Hepatocyte (in vitro differentiated cells): ENCODE results near the gene ADAMTSL1. TPM values are rescaled to one million over a fixed set of nuclear protein-coding genes. Genes with fewer than 3 reads are reported as not detected.

Experiments used
- DNase-seq: peaks from one replicate; pipeline ENCODE4 v3.0.0-alpha.2; 2016; ENCODE audit warnings: low spot score
- H2AFZ ChIP-seq: fragments of 200-600 bp; sonication (generic); 2 replicates; pipeline ENCODE4 v1.6.0; 2016; ENCODE audit warnings: antibody characterized with exemption, mild to moderate bottlenecking
- H3K27ac ChIP-seq: fragments of 200-600 bp; sonication (generic); 2 replicates; pipeline ENCODE4 v1.5.1; 2016; ENCODE audit warnings: mild to moderate bottlenecking
- H3K27me3 ChIP-seq: fragments of 200-600 bp; sonication (generic); 2 replicates; pipeline ENCODE4 v1.6.1; 2016
- H3K36me3 ChIP-seq: fragments of 200-600 bp; sonication (generic); replicated peaks from 2 replicates; pipeline ENCODE4 v1.5.1; 2016; ENCODE audit warnings: low read depth; ENCODE audit not compliant: insufficient read depth
- H3K4me1 ChIP-seq: fragments of 200-600 bp; sonication (generic); 2 replicates; pipeline ENCODE4 v1.5.1; 2016; ENCODE audit warnings: mild to moderate bottlenecking, moderate library complexity; ENCODE audit not compliant: insufficient read depth
- H3K4me2 ChIP-seq: fragments of 200-600 bp; sonication (generic); 2 replicates; pipeline ENCODE4 v1.6.0; 2016
- H3K4me3 ChIP-seq: fragments of 200-600 bp; sonication (generic); 2 replicates; pipeline ENCODE4 v1.5.1; 2016; ENCODE audit warnings: mild to moderate bottlenecking
- H3K79me2 ChIP-seq: fragments of 200-600 bp; sonication (generic); 2 replicates; pipeline ENCODE4 v1.6.0; 2017; ENCODE audit warnings: mild to moderate bottlenecking
- H3K9me2 ChIP-seq: fragments of 200-600 bp; sonication (generic); replicated peaks from 2 replicates; pipeline ENCODE4 v1.6.0; 2017; ENCODE audit warnings: mild to moderate bottlenecking; ENCODE audit not compliant: insufficient read depth
- H3K9me3 ChIP-seq: fragments of 200-600 bp; sonication (generic); 2 replicates; pipeline ENCODE4 v1.5.1; 2016; ENCODE audit warnings: low read depth, mild to moderate bottlenecking
- H4K20me1 ChIP-seq: fragments of 200-600 bp; sonication (generic); 2 replicates; pipeline ENCODE4 v1.6.0; 2016; ENCODE audit warnings: mild to moderate bottlenecking; ENCODE audit not compliant: insufficient read depth, poor library complexity, severe bottlenecking
- CTCF ChIP-seq: fragments of 200-600 bp; sonication (generic); IDR thresholded peaks from 2 replicates; pipeline ENCODE4 v1.5.1; 2016; ENCODE audit warnings: antibody characterized with exemption, mild to moderate bottlenecking; ENCODE audit not compliant: poor library complexity
- EZH2 ChIP-seq: fragments of 200-600 bp; sonication (generic); IDR thresholded peaks from 2 replicates; pipeline ENCODE4 v1.6.1; 2016; ENCODE audit warnings: antibody characterized with exemption, mild to moderate bottlenecking, borderline replicate concordance
- EZH2phosphoT487 ChIP-seq: fragments of 200-600 bp; sonication (generic); IDR thresholded peaks from one replicate; pipeline ENCODE4 v1.6.1; 2018; ENCODE audit warnings: antibody characterized with exemption, mild to moderate bottlenecking, low read depth, moderate library complexity; ENCODE audit not compliant: unreplicated experiment, severe bottlenecking
- WGBS: methylation state at CpG from one replicate; pipeline ENCODE4 v1.1.6; 2016; ENCODE audit warnings: low lambda C conversion rate; ENCODE audit errors: missing lambda C conversion rate; 5-methylcytosine and 5-hydroxymethylcytosine counted together
- polyA plus RNA-seq: library from polyadenylated mRNA; unstranded; fragments of >200 nt; fragmentation: Nextera tagmentation; extraction: Ambion mirVana; gene quantifications from 2 replicates; pipeline ENCODE4 v1.2.1, GENCODE V29; 2016
- total RNA-seq: library from RNA; depleted of rRNA; stranded (reverse); fragments of >200 nt; gene quantifications from 2 replicates; pipeline ENCODE4 v1.2.3, GENCODE V29; 2014

Gene ADAMTSL1
- total and polyA plus RNA-seq, 2 experiments from 2014 or later = 7.2 to 24.0 TPM

GRCh38 chr9:18580151-18580550, 106.2 kb downstream of the ADAMTSL1 start:
- 93% methylated on average over 1 of the region's 1 CpG for WGBS
- H3K4me3 ChIP-seq = no peak overlapping the region
- no peaks in the 10 kb centered on the region for H3K9me3 ChIP-seq
- H2AFZ ChIP-seq = no peak overlapping the region
- DNase-seq = no peak
- H3K27me3 ChIP-seq = no peaks in the 10 kb centered on the region
- no peaks in the 10 kb centered on the region for H3K4me1 ChIP-seq
- no peaks in the 10 kb centered on the region for H4K20me1 ChIP-seq
- H3K79me2 ChIP-seq = no peaks in the 10 kb centered on the region
- H3K4me2 ChIP-seq = no peak overlapping the region
- no peaks in the 10 kb centered on the region for H3K36me3 ChIP-seq
- no peak overlapping the region for H3K27ac ChIP-seq
- TF ChIP-seq EZH2phosphoT487 = no peak
- TF ChIP-seq CTCF = no peak
- TF ChIP-seq EZH2 = no peak
- no peaks in the 10 kb centered on the region for H3K9me2 ChIP-seq

- H3K9me2 ChIP-seq = no peaks in the 10 kb centered on the region
- no peaks in the 10 kb centered on the region for H3K9me3 ChIP-seq
- no peaks in the 10 kb centered on the region for H4K20me1 ChIP-seq
Measured at GRCh38 chr9:18585996-18586395, 112.0 kb downstream of the ADAMTSL1 start.

GRCh38 chr9:18588002-18588401, 114.0 kb downstream of the ADAMTSL1 start:
- H3K4me3 ChIP-seq = no peak overlapping the region
- no peak for TF ChIP-seq CTCF
- no peak for TF ChIP-seq EZH2
- TF ChIP-seq EZH2phosphoT487 = no peak
- no peaks in the 10 kb centered on the region for H3K36me3 ChIP-seq
- no peaks in the 10 kb centered on the region for H3K9me3 ChIP-seq
- H3K4me1 ChIP-seq = no peaks in the 10 kb centered on the region
- H2AFZ ChIP-seq = no peak overlapping the region
- H3K9me2 ChIP-seq = no peaks in the 10 kb centered on the region
- WGBS = 98% methylated on average over 2 of the region's 2 CpGs
- no peak for DNase-seq
- no peaks in the 10 kb centered on the region for H3K79me2 ChIP-seq
- H3K27ac ChIP-seq = no peak overlapping the region
- no peaks in the 10 kb centered on the region for H4K20me1 ChIP-seq
- no peaks in the 10 kb centered on the region for H3K27me3 ChIP-seq
- no peak overlapping the region for H3K4me2 ChIP-seq

More at GRCh38 chr9:18585996-18586395, 112.0 kb downstream of the ADAMTSL1 start:
- no peaks in the 10 kb centered on the region for H3K4me1 ChIP-seq
- H2AFZ ChIP-seq = no peak overlapping the region
- no peaks in the 10 kb centered on the region for H3K36me3 ChIP-seq
- no peak for DNase-seq
- no peaks in the 10 kb centered on the region for H3K79me2 ChIP-seq
- H3K4me3 ChIP-seq = no peak overlapping the region
- no peak overlapping the region for H3K27ac ChIP-seq
- no peaks in the 10 kb centered on the region for H3K27me3 ChIP-seq
- no peak overlapping the region for H3K4me2 ChIP-seq
- TF ChIP-seq CTCF (no peak), EZH2 (no peak), EZH2phosphoT487 (no peak)

GRCh38 chr9:18591261-18591660, 117.3 kb downstream of the ADAMTSL1 start:
- H3K4me2 ChIP-seq = no peak overlapping the region
- H3K9me2 ChIP-seq = no peaks in the 10 kb centered on the region
- H2AFZ ChIP-seq = no peak overlapping the region
- H3K4me3 ChIP-seq = no peak overlapping the region
- no peak for DNase-seq
- WGBS = 96% methylated on average over 2 of the region's 2 CpGs
- TF ChIP-seq CTCF (no peak), EZH2phosphoT487 (no peak), EZH2 (no peak)
- H3K36me3 ChIP-seq = no peaks in the 10 kb centered on the region
- no peaks in the 10 kb centered on the region for H3K9me3 ChIP-seq
- H3K79me2 ChIP-seq = no peaks in the 10 kb centered on the region
- no peaks in the 10 kb centered on the region for H3K4me1 ChIP-seq
- no peaks in the 10 kb centered on the region for H3K27me3 ChIP-seq
- H3K27ac ChIP-seq = no peak overlapping the region
- no peaks in the 10 kb centered on the region for H4K20me1 ChIP-seq
